22Rv1 (cell line): ENCODE data around the gene RTCA.

Source experiments
- CTCF ChIP-seq: fragments of 450-650 bp; IDR thresholded peaks from 2 replicates; pipeline ENCODE4 v1.5.1; 2017; ENCODE audit warnings: mild to moderate bottlenecking
- ZFX ChIP-seq: fragments of 450-650 bp; IDR thresholded peaks from 2 replicates; pipeline ENCODE4 v1.6.1; 2017; ENCODE audit warnings: antibody characterized with exemption, borderline replicate concordance

- TF ChIP-seq CTCF: no peak
- TF ChIP-seq ZFX: no peak
Measured at GRCh38 chr1:100231721-100232120, 34.3 kb upstream of the RTCA start.
